Caco-2 (cell line): ENCODE results near the gene DENND2A. TPM values are rescaled to one million over a fixed set of nuclear protein-coding genes. Genes with fewer than 3 reads are reported as not detected.

Source experiments
- BruUV-seq: library from RNA; stranded (reverse); fragments of 400-500 nt; replicated peaks from 2 replicates; lab custom pipeline; 2021; lab: Mats Ljungman, UMichigan
- CTCF ChIA-PET: fragments of 300-600 bp; sonication (Branson Sonifier 250); formaldehyde crosslinking; loops from one replicate; lab custom pipeline; 2022; ENCODE audit warnings: antibody characterized with exemption; lab: Charles Lee
- POLR2A ChIA-PET: fragments of 300-600 bp; sonication (Branson Sonifier 250); formaldehyde crosslinking; loops from one replicate; lab custom pipeline; 2022; ENCODE audit warnings: antibody characterized with exemption; lab: Charles Lee
- DNase-seq, 2 experiments: peaks; one replicate each; pipeline versions ENCODE4 v3.0.0 to v3.0.0-alpha.2; 2020 to 2022
- H3K27me3 ChIP-seq: replicated peaks from 2 replicates; pipeline ENCODE4 v1.6.0; 2011; ENCODE audit warnings: low read length; ENCODE audit not compliant: control insufficient read depth, insufficient read depth
- H3K36me3 ChIP-seq: 2 replicates; pipeline ENCODE4 v1.5.1; 2011; ENCODE audit warnings: low read length; ENCODE audit not compliant: control insufficient read depth, insufficient read depth
- H3K4me1 ChIP-seq: fragments of 250-450 bp; sonication (Bioruptor Pico); 2 replicates; pipeline ENCODE4 v1.5.1; 2020; ENCODE audit warnings: mild to moderate bottlenecking
- H3K4me3 ChIP-seq: 2 replicates; pipeline ENCODE4 v1.5.1; 2011; ENCODE audit warnings: low read depth, mild to moderate bottlenecking, control low read depth, low read length
- H3K9me3 ChIP-seq: fragments of 250-450 bp; sonication (Bioruptor Pico); 2 replicates; pipeline ENCODE4 v1.5.1; 2020; ENCODE audit warnings: mild to moderate bottlenecking, moderate library complexity
- H3K27ac Mint-ChIP-seq: one replicate; pipeline ENCODE4 v1.8.0; 2022; ENCODE audit warnings: mixed read lengths; ENCODE audit not compliant: unreplicated experiment
- H3K27me3 Mint-ChIP-seq: one replicate; pipeline ENCODE4 v1.8.0; 2022; ENCODE audit warnings: mixed read lengths; ENCODE audit not compliant: insufficient read depth, unreplicated experiment
- H3K36me3 Mint-ChIP-seq: one replicate; pipeline ENCODE4 v1.8.0; 2022; ENCODE audit warnings: mild to moderate bottlenecking, mixed read lengths; ENCODE audit not compliant: insufficient read depth, unreplicated experiment
- H3K4me1 Mint-ChIP-seq: one replicate; pipeline ENCODE4 v1.8.0; 2022; ENCODE audit warnings: low read depth, mixed read lengths; ENCODE audit not compliant: unreplicated experiment
- H3K4me3 Mint-ChIP-seq: one replicate; pipeline ENCODE4 v1.8.0; 2022; ENCODE audit warnings: mild to moderate bottlenecking, moderate library complexity, mixed read lengths; ENCODE audit not compliant: unreplicated experiment
- H3K9me3 Mint-ChIP-seq: one replicate; pipeline ENCODE4 v1.8.0; 2022; ENCODE audit warnings: mixed read lengths; ENCODE audit not compliant: unreplicated experiment
- intact Hi-C: fragments of 100-400 bp; cut with micrococcal nuclease; formaldehyde crosslinking; loops from one replicate; pipeline ENCODE4 v1.10.0; 2022; ENCODE audit not compliant: unreplicated experiment
- total RNA-seq: library from RNA; stranded (reverse); gene quantifications from 2 replicates; pipeline ENCODE4 v1.2.3, GENCODE V29; 2022
- TF ChIP-seq, protein P1 (sequence below), 2 experiments: fragments of 200-600 bp in 1 of 2; IDR thresholded peaks; 1 replicate in 1 of 2; 2 replicates in 1 of 2; pipeline versions ENCODE4 v1.5.1 to v1.8.0; 2011 to 2022; ENCODE audit warnings: antibody characterized with exemption in 1 of 2, control low read depth in 1 of 2, inconsistent platforms in 1 of 2, low read depth in 1 of 2, low read length in 1 of 2, mild to moderate bottlenecking in 1 of 2, moderate library complexity in 1 of 2; ENCODE audit not compliant: insufficient read depth in 1 of 2, severe bottlenecking in 1 of 2, unreplicated experiment in 1 of 2

Gene DENND2A
- total RNA-seq, 1 experiment from 2014 or later, result 0.95 TPM

- intact Hi-C loops, result no loop called here
- TF ChIP-seq, protein P1, sequence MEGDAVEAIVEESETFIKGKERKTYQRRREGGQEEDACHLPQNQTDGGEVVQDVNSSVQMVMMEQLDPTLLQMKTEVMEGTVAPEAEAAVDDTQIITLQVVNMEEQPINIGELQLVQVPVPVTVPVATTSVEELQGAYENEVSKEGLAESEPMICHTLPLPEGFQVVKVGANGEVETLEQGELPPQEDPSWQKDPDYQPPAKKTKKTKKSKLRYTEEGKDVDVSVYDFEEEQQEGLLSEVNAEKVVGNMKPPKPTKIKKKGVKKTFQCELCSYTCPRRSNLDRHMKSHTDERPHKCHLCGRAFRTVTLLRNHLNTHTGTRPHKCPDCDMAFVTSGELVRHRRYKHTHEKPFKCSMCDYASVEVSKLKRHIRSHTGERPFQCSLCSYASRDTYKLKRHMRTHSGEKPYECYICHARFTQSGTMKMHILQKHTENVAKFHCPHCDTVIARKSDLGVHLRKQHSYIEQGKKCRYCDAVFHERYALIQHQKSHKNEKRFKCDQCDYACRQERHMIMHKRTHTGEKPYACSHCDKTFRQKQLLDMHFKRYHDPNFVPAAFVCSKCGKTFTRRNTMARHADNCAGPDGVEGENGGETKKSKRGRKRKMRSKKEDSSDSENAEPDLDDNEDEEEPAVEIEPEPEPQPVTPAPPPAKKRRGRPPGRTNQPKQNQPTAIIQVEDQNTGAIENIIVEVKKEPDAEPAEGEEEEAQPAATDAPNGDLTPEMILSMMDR (IDR thresholded peaks at IDR 0.05; ENCODE audit: insufficient read depth in 1 of 2, low read depth in 1 of 2, low read length in 1 of 2, severe bottlenecking in 1 of 2, unreplicated experiment in 1 of 2), result no peak
- no TSS peak for BruUV-seq
- Histone ChIP-seq H3K4me3 (no peak overlapping the region), H3K9me3 (no peaks in the 10 kb centered on the region), H3K36me3 (no peaks in the 10 kb centered on the region), H3K27me3 (no peaks in the 10 kb centered on the region), H3K4me1 (peaks cover 13% of the 10 kb centered on the region)
- Mint-ChIP-seq H3K9me3 (no peaks in the 10 kb centered on the region), H3K36me3 (peaks cover 6% of the 10 kb centered on the region), H3K4me3 (peak overlapping the region; percentile 80), H3K27ac (no peak overlapping the region), H3K4me1 (peaks cover 20% of the 10 kb centered on the region), H3K27me3 (peaks cover 14% of the 10 kb centered on the region)
- ChIA-PET POLR2A (no interaction called here), CTCF (interaction anchor here (0.5 to 1.3 kb wide), 2 partner anchors 12 to 15 kb away, joined by 3 to 4 read pairs; no protein-coding TSS in a partner anchor)
- DNase-seq, result no peak
These were observed 1.0 kb upstream of the DENND2A start for GRCh38 chr7:140641524-140642195.

DNA sequence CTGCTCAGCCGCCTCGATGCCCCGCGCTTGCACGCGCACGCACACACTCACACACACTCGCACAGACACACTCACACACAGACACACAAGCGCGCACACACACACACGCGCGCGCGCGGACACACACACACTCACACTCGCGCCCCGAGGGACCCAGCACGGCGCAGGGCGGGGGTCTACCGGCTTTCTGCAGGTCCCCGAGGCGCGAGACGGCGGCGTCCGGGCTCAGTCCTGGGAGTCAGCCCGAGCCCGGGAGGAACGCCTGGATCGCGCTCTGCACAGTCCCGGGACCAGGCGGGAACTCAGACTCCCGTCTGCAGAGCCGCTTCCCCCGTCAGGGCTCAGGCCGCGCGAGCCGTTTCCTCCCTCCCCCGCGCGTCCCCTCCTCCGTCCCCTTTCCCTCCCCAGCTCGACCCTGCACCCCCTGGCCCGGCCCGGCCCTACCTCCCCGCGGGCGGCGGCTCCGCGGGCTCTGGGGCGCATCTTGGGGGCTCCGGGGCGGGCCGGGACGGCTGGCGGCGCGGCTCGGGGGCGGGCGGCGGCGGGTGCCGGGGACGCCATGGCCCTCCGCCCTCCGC, 464 bp downstream of the DENND2A start:
- H3K4me3 Mint-ChIP-seq, result peak overlapping the region; percentile 80
- peak in 1 of 2 experiments; percentile 50 for DNase-seq
- intact Hi-C loops, result no loop called here
- H3K27ac Mint-ChIP-seq, result no peak overlapping the region
- Histone ChIP-seq H3K27me3 (no peaks in the 10 kb centered on the region), H3K9me3 (no peaks in the 10 kb centered on the region), H3K4me1 (peaks cover 13% of the 10 kb centered on the region), H3K4me3 (peak overlapping the region; percentile 55), H3K36me3 (no peaks in the 10 kb centered on the region)
- H3K4me1 Mint-ChIP-seq, result peaks cover 20% of the 10 kb centered on the region
- TF ChIP-seq, protein P1 (IDR thresholded peaks at IDR 0.05; ENCODE audit: insufficient read depth in 1 of 2, low read depth in 1 of 2, low read length in 1 of 2, severe bottlenecking in 1 of 2, unreplicated experiment in 1 of 2), result no peak
- ChIA-PET CTCF (interaction anchor here (0.6 kb wide), 1 partner anchor 30 kb away, joined by 4 read pairs; no protein-coding TSS in a partner anchor), POLR2A (no interaction called here)
- H3K36me3 Mint-ChIP-seq, result peaks cover 6% of the 10 kb centered on the region
- H3K9me3 Mint-ChIP-seq, result no peaks in the 10 kb centered on the region
- peaks cover 14% of the 10 kb centered on the region for H3K27me3 Mint-ChIP-seq
- no TSS peak for BruUV-seq

DNA sequence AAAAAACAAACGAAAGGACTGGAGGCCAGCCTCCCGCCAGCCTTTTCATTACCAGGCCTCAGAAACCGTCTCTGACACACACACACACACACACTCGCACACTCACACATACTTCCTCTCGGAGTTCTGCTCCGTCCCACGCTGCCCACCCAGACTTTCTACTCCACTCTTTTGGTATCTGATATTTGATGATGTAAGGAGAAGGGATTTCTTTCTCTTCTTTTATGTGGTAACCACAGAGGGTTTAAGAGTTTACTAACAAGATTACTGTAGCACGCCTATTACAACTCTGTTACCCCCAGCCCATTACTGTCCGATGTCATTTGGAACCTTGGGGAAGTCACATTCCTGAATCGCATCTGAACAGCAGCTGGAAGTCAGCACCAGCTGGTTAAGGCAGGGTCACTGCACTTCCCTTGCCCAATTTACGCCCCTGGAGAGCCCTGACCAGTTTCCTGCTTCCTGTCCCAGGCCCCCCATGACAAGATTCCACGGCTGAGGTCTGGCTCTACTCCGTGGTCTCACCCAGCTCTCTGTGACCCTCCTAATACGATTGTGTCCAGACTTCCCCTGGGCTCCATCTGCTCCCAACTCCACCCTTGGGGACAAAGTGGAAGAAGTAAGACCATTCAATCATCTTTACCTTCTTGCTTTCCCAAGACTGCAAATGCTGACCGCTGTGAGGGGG, 1.1 kb downstream of the DENND2A start:
- ChIA-PET CTCF (no interaction called here), POLR2A (no interaction called here)
- Mint-ChIP-seq H3K9me3 (no peaks in the 10 kb centered on the region), H3K4me1 (peaks cover 20% of the 10 kb centered on the region), H3K27ac (no peak overlapping the region), H3K27me3 (peaks cover 14% of the 10 kb centered on the region), H3K4me3 (peak overlapping the region; percentile 80), H3K36me3 (peaks cover 3% of the 10 kb centered on the region)
- TF ChIP-seq, protein P1 (IDR thresholded peaks at IDR 0.05; ENCODE audit: insufficient read depth in 1 of 2, low read depth in 1 of 2, low read length in 1 of 2, severe bottlenecking in 1 of 2, unreplicated experiment in 1 of 2), result no peak
- peaks cover 13% of the 10 kb centered on the region for H3K4me1 ChIP-seq
- DNase-seq, result no peak
- H3K36me3 ChIP-seq, result no peaks in the 10 kb centered on the region
- BruUV-seq, result no TSS peak
- H3K4me3 ChIP-seq, result peak overlapping the region; percentile 55
- intact Hi-C loops, result no loop called here
- H3K27me3 ChIP-seq, result no peaks in the 10 kb centered on the region
- no peaks in the 10 kb centered on the region for H3K9me3 ChIP-seq
